ENCODE data around the gene FAM111A. TPM values are rescaled to one million over a fixed set of nuclear protein-coding genes. Genes with fewer than 3 reads are reported as not detected.

FAM111A gene
- total and polyA plus RNA-seq, 10 of the 15 experiments (the other 5 are each of a cell fraction or from before 2014, with no cell fraction given) = 26.6 to 95.0 (median 67.5) TPM

DNA sequence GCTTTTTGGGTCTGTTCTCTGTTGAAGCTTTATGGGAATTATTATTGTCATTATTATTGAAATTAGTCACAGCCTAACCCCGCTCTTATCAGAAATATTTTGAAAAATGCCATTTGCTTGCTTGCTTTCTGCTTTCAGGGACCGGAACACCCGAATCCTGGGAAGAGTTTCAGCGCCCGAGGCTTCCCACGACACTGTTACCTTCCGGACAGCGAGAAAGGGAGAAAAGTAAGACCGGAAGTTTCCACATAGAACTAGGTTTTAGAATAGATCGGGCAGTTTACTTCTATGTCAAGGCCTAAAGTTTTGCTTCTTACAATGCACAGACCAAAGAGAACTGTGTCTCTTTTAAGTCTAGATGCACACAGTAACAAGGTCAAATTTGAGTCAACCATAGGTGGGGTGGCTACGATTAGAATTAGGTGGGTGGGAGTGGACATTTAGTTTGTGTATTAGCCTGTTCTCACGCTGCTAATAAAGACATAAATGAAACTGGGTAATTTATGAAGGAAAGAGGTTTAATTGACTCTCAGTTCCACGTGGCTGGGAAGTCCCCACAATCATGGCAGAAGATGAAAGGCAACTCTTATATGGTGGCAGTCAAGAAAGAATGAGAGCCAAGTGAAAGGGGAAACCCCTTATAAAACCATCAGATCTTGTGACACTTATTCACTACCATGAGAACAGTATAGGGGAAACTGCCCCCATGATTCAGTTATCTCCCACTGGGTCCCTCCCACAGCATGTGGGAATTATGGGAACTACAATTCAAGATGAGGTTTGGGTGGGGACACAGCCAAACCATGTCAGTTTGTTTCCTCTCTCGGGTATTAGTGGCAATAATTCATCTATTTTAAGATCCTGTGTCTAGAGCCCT, 57.1 kb downstream of the FAM111A start (continued):
- TF ChIP-seq RELB (IDR thresholded peaks at IDR 0.05; ENCODE audit: low read depth) = peak; percentile 99
- 0 out of 2 replicates have a peak, but pooled peaks have one; percentile 77 for TF ChIP-seq MTA3 (IDR thresholded peaks at IDR 0.05; ENCODE audit: borderline replicate concordance, low read length)
- 0 out of 2 replicates have a peak, but pooled peaks have one; percentile 9 for TF ChIP-seq SMC3 (IDR thresholded peaks at IDR 0.05; ENCODE audit: borderline replicate concordance, low read length)
- TF ChIP-seq, protein P1, sequence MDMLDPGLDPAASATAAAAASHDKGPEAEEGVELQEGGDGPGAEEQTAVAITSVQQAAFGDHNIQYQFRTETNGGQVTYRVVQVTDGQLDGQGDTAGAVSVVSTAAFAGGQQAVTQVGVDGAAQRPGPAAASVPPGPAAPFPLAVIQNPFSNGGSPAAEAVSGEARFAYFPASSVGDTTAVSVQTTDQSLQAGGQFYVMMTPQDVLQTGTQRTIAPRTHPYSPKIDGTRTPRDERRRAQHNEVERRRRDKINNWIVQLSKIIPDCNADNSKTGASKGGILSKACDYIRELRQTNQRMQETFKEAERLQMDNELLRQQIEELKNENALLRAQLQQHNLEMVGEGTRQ (IDR thresholded peaks at IDR 0.05; ENCODE audit: borderline replicate concordance, low read depth, low read length) = no peak; the same call in 1 of the 2 replicates
- TF ChIP-seq ETV6 (conservative IDR thresholded peaks at IDR 0.05 in 1 of 2, IDR thresholded peaks at IDR 0.05 in 1 of 2; ENCODE audit: borderline replicate concordance in 1 of 2, low read depth in 1 of 2) = peak in 1 of 2 experiments; percentile 84; a peak in 2 of 4 replicates
- 0 out of 2 replicates have a peak, but pooled peaks have one; percentile 44 for TF ChIP-seq MYB (IDR thresholded peaks at IDR 0.05; ENCODE audit: borderline replicate concordance, low read depth, low read length)
- TF ChIP-seq ZNF217 (IDR thresholded peaks at IDR 0.05) = no peak

Data from GM12878 (cell line).